ENCODE results near the gene HDGFL1. TPM values are rescaled to one million over a fixed set of nuclear protein-coding genes. Genes with fewer than 3 reads are reported as not detected.

The HDGFL1 gene
- total and polyA plus RNA-seq, 4 donors: not detected

- no peaks in the 10 kb centered on the region for H3K9me3 ChIP-seq (ENCODE audit: control insufficient read depth, low read length)
- no peak overlapping the region for H3K4me3 ChIP-seq (ENCODE audit: low read length in 2 of 2)
- no peaks in the 10 kb centered on the region for H3K36me3 ChIP-seq (ENCODE audit: control insufficient read depth in 1 of 2, insufficient read depth in 2 of 2, low read length in 1 of 2)
- 80 to 85% methylated on average over 4 of the region's 4 CpGs for WGBS, 2 donors
- intact Hi-C loops (cut with DNase I): no loop called here
- no peaks in the 10 kb centered on the region for H3K27me3 ChIP-seq (ENCODE audit: control insufficient read depth in 1 of 2, insufficient read depth in 2 of 2, low read length in 1 of 2)
- DNase-seq: no peak
- H3K4me1 ChIP-seq (ENCODE audit: control insufficient read depth in 1 of 2, insufficient read depth in 2 of 2, low read length in 2 of 2): no peaks in the 10 kb centered on the region
- H3K27ac ChIP-seq (ENCODE audit: low read depth in 1 of 2, low read length in 2 of 2): no peak overlapping the region
- no peak for ATAC-seq (ENCODE audit: low FRiP score)
These were observed 13.2 kb downstream of the HDGFL1 start for GRCh38 chr6:22582417-22583205.

GRCh38 chr6:22583230-22583629 is 13.9 kb downstream of the HDGFL1 start:
- no peaks in the 10 kb centered on the region for H3K4me1 ChIP-seq (ENCODE audit: control insufficient read depth in 1 of 2, insufficient read depth in 2 of 2, low read length in 2 of 2)
- no peaks in the 10 kb centered on the region for H3K36me3 ChIP-seq (ENCODE audit: control insufficient read depth in 1 of 2, insufficient read depth in 2 of 2, low read length in 1 of 2)
- ATAC-seq (ENCODE audit: low FRiP score) (no peak), DNase-seq (no peak)
- no peaks in the 10 kb centered on the region for H3K27me3 ChIP-seq (ENCODE audit: control insufficient read depth in 1 of 2, insufficient read depth in 2 of 2, low read length in 1 of 2)
- H3K27ac ChIP-seq (ENCODE audit: low read depth in 1 of 2, low read length in 2 of 2): no peak overlapping the region
- H3K9me3 ChIP-seq (ENCODE audit: control insufficient read depth, low read length): no peaks in the 10 kb centered on the region
- WGBS, 2 donors: 58 to 67% methylated on average over 5 of the region's 5 CpGs
- H3K4me3 ChIP-seq (ENCODE audit: low read length in 2 of 2): no peak overlapping the region
- intact Hi-C loops (cut with DNase I): no loop called here

- no peak overlapping the region for H3K27ac ChIP-seq (ENCODE audit: low read depth in 1 of 2, low read length in 2 of 2)
- no peaks in the 10 kb centered on the region for H3K9me3 ChIP-seq (ENCODE audit: control insufficient read depth, low read length)
- intact Hi-C loops (cut with DNase I): no loop called here
- no peaks in the 10 kb centered on the region for H3K36me3 ChIP-seq (ENCODE audit: control insufficient read depth in 1 of 2, insufficient read depth in 2 of 2, low read length in 1 of 2)
- 96% methylated on average over 1 of the region's 1 CpG for WGBS, 2 donors
- H3K4me1 ChIP-seq (ENCODE audit: control insufficient read depth in 1 of 2, insufficient read depth in 2 of 2, low read length in 2 of 2): no peaks in the 10 kb centered on the region
- no peak for DNase-seq
- no peak overlapping the region for H3K4me3 ChIP-seq (ENCODE audit: low read length in 2 of 2)
- no peak for ATAC-seq (ENCODE audit: low FRiP score)
- no peaks in the 10 kb centered on the region for H3K27me3 ChIP-seq (ENCODE audit: control insufficient read depth in 1 of 2, insufficient read depth in 2 of 2, low read length in 1 of 2)
These were observed 14.6 kb downstream of the HDGFL1 start for GRCh38 chr6:22583927-22584326.

GRCh38 chr6:22589118-22589517 is 19.8 kb downstream of the HDGFL1 start:
- H3K27ac ChIP-seq (ENCODE audit: low read depth in 1 of 2, low read length in 2 of 2): no peak overlapping the region
- no peaks in the 10 kb centered on the region for H3K9me3 ChIP-seq (ENCODE audit: control insufficient read depth, low read length)
- ATAC-seq (ENCODE audit: low FRiP score): no peak
- no peak overlapping the region for H3K4me3 ChIP-seq (ENCODE audit: low read length in 2 of 2)
- H3K27me3 ChIP-seq (ENCODE audit: control insufficient read depth in 1 of 2, insufficient read depth in 2 of 2, low read length in 1 of 2): no peaks in the 10 kb centered on the region
- no peaks in the 10 kb centered on the region for H3K36me3 ChIP-seq (ENCODE audit: control insufficient read depth in 1 of 2, insufficient read depth in 2 of 2, low read length in 1 of 2)
- intact Hi-C loops (cut with DNase I): no loop called here
- H3K4me1 ChIP-seq (ENCODE audit: control insufficient read depth in 1 of 2, insufficient read depth in 2 of 2, low read length in 2 of 2): no peaks in the 10 kb centered on the region
- no peak for DNase-seq

GRCh38 chr6:22590423-22590822 is 21.1 kb downstream of the HDGFL1 start:
- no peaks in the 10 kb centered on the region for H3K4me1 ChIP-seq (ENCODE audit: control insufficient read depth in 1 of 2, insufficient read depth in 2 of 2, low read length in 2 of 2)
- intact Hi-C loops (cut with DNase I): no loop called here
- H3K27me3 ChIP-seq (ENCODE audit: control insufficient read depth in 1 of 2, insufficient read depth in 2 of 2, low read length in 1 of 2): no peaks in the 10 kb centered on the region
- WGBS, 2 donors: 15 to 22% methylated on average over 4 of the region's 4 CpGs
- no peak overlapping the region for H3K27ac ChIP-seq (ENCODE audit: low read depth in 1 of 2, low read length in 2 of 2)
- H3K9me3 ChIP-seq (ENCODE audit: control insufficient read depth, low read length): no peaks in the 10 kb centered on the region
- no peaks in the 10 kb centered on the region for H3K36me3 ChIP-seq (ENCODE audit: control insufficient read depth in 1 of 2, insufficient read depth in 2 of 2, low read length in 1 of 2)
- no peak overlapping the region for H3K4me3 ChIP-seq (ENCODE audit: low read length in 2 of 2)
- DNase-seq (no peak), ATAC-seq (ENCODE audit: low FRiP score) (no peak)

- Histone ChIP-seq H3K4me1 (ENCODE audit: control insufficient read depth in 1 of 2, insufficient read depth in 2 of 2, low read length in 2 of 2) (no peaks in the 10 kb centered on the region), H3K4me3 (ENCODE audit: low read length in 2 of 2) (no peak overlapping the region), H3K27ac (ENCODE audit: low read depth in 1 of 2, low read length in 2 of 2) (no peak overlapping the region), H3K27me3 (ENCODE audit: control insufficient read depth in 1 of 2, insufficient read depth in 2 of 2, low read length in 1 of 2) (no peaks in the 10 kb centered on the region), H3K9me3 (ENCODE audit: control insufficient read depth, low read length) (no peaks in the 10 kb centered on the region), H3K36me3 (ENCODE audit: control insufficient read depth in 1 of 2, insufficient read depth in 2 of 2, low read length in 1 of 2) (no peaks in the 10 kb centered on the region)
- 92 to 95% methylated on average over 3 of the region's 3 CpGs for WGBS, 2 donors
- ATAC-seq (ENCODE audit: low FRiP score) (no peak), DNase-seq (no peak)
- intact Hi-C loops (cut with DNase I): no loop called here
These were observed 24.5 kb downstream of the HDGFL1 start for GRCh38 chr6:22593895-22594294.

GRCh38 chr6:22596011-22596410 is 26.6 kb downstream of the HDGFL1 start:
- no peak overlapping the region for H3K4me3 ChIP-seq (ENCODE audit: low read length in 2 of 2)
- ATAC-seq (ENCODE audit: low FRiP score) (no peak), DNase-seq (no peak)
- H3K4me1 ChIP-seq (ENCODE audit: control insufficient read depth in 1 of 2, insufficient read depth in 2 of 2, low read length in 2 of 2): no peaks in the 10 kb centered on the region
- H3K27ac ChIP-seq (ENCODE audit: low read depth in 1 of 2, low read length in 2 of 2): no peak overlapping the region
- no peaks in the 10 kb centered on the region for H3K27me3 ChIP-seq (ENCODE audit: control insufficient read depth in 1 of 2, insufficient read depth in 2 of 2, low read length in 1 of 2)
- H3K9me3 ChIP-seq (ENCODE audit: control insufficient read depth, low read length): no peaks in the 10 kb centered on the region
- no peaks in the 10 kb centered on the region for H3K36me3 ChIP-seq (ENCODE audit: control insufficient read depth in 1 of 2, insufficient read depth in 2 of 2, low read length in 1 of 2)
- intact Hi-C loops (cut with DNase I): no loop called here

GRCh38 chr6:22598339-22598738 is 29.0 kb downstream of the HDGFL1 start:
- ATAC-seq (ENCODE audit: low FRiP score): no peak
- no peaks in the 10 kb centered on the region for H3K4me1 ChIP-seq (ENCODE audit: control insufficient read depth in 1 of 2, insufficient read depth in 2 of 2, low read length in 2 of 2)
- DNase-seq: no peak
- H3K27ac ChIP-seq (ENCODE audit: low read depth in 1 of 2, low read length in 2 of 2): no peak overlapping the region
- H3K36me3 ChIP-seq (ENCODE audit: control insufficient read depth in 1 of 2, insufficient read depth in 2 of 2, low read length in 1 of 2): no peaks in the 10 kb centered on the region
- no peaks in the 10 kb centered on the region for H3K27me3 ChIP-seq (ENCODE audit: control insufficient read depth in 1 of 2, insufficient read depth in 2 of 2, low read length in 1 of 2)
- H3K4me3 ChIP-seq (ENCODE audit: low read length in 2 of 2): no peak overlapping the region
- intact Hi-C loops (cut with DNase I): no loop called here
- WGBS, 2 donors: 85% methylated on average over 4 of the region's 4 CpGs
- H3K9me3 ChIP-seq (ENCODE audit: control insufficient read depth, low read length): no peaks in the 10 kb centered on the region

GRCh38 chr6:22600059-22600458 is 30.7 kb downstream of the HDGFL1 start:
- Histone ChIP-seq H3K4me3 (ENCODE audit: low read length in 2 of 2) (no peak overlapping the region), H3K27ac (ENCODE audit: low read depth in 1 of 2, low read length in 2 of 2) (no peak overlapping the region), H3K36me3 (ENCODE audit: control insufficient read depth in 1 of 2, insufficient read depth in 2 of 2, low read length in 1 of 2) (no peaks in the 10 kb centered on the region), H3K4me1 (ENCODE audit: control insufficient read depth in 1 of 2, insufficient read depth in 2 of 2, low read length in 2 of 2) (no peaks in the 10 kb centered on the region), H3K27me3 (ENCODE audit: control insufficient read depth in 1 of 2, insufficient read depth in 2 of 2, low read length in 1 of 2) (no peaks in the 10 kb centered on the region), H3K9me3 (ENCODE audit: control insufficient read depth, low read length) (no peaks in the 10 kb centered on the region)
- DNase-seq: no peak
- intact Hi-C loops (cut with DNase I): no loop called here
- no peak for ATAC-seq (ENCODE audit: low FRiP score)
- WGBS, 2 donors: 85 to 87% methylated on average over 4 of the region's 4 CpGs

All from aorta (tissue), 5 donors.